Fibroblast of villous mesenchyme (primary cell): ENCODE results near the gene PTBP1. TPM values are rescaled to one million over a fixed set of nuclear protein-coding genes. Genes with fewer than 3 reads are reported as not detected.

ENCODE experiments used
- DNase-seq: peaks from one replicate; pipeline ENCODE4 v3.0.0-alpha.2; 2010; ENCODE audit warnings: low read depth
- H3K4me3 ChIP-seq: 2 replicates; pipeline ENCODE4 v1.5.1; 2011; ENCODE audit warnings: low read depth, mild to moderate bottlenecking, low read length
- CTCF ChIP-seq: IDR thresholded peaks from 2 replicates; pipeline ENCODE4 v1.5.1; 2012; ENCODE audit warnings: low read depth, mild to moderate bottlenecking, low read length; ENCODE audit not compliant: insufficient read depth
- total RNA-seq: library from RNA; depleted of rRNA; stranded (reverse); fragments of >200 nt; gene quantifications from 2 replicates; pipeline ENCODE4 v1.2.3, GENCODE V29; 2012

PTBP1 gene
- total RNA-seq, 1 donor, result 129 TPM

GRCh38 chr19:821825-822503 lies 24.7 kb downstream of the PTBP1 start, which contains the start of gene PLPPR3:
TSS of gene PLPPR3 (minus strand) at chr19:821955. CDS start at chr19:821559, 396 bp downstream.
- TF ChIP-seq CTCF, result no peak
- peak within 1 kb of the TSS; percentile 51 for H3K4me3 ChIP-seq
- no peak for DNase-seq

- H3K4me3 ChIP-seq, result no peak overlapping the region
Measured at GRCh38 chr19:823565-824121, 26.4 kb downstream of the PTBP1 start.

GRCh38 chr19:824885-825284 lies 27.6 kb downstream of the PTBP1 start:
- H3K4me3 ChIP-seq, result no peak overlapping the region
- no peak for DNase-seq
- TF ChIP-seq CTCF, result no peak

More at GRCh38 chr19:823565-824121, 26.4 kb downstream of the PTBP1 start:
- no peak for TF ChIP-seq CTCF
- DNase-seq, result no peak

- no peak overlapping the region for H3K4me3 ChIP-seq
- DNase-seq, result no peak
- TF ChIP-seq CTCF, result no peak
Measured at GRCh38 chr19:825897-826644, 28.8 kb downstream of the PTBP1 start.

- no peak for DNase-seq
- TF ChIP-seq CTCF, result no peak
- no peak overlapping the region for H3K4me3 ChIP-seq
Measured at GRCh38 chr19:827314-827709, 30.1 kb downstream of the PTBP1 start.

- DNase-seq, result no peak
- no peak for TF ChIP-seq CTCF
- H3K4me3 ChIP-seq, result no peak within 1 kb of the TSS
Measured at GRCh38 chr19:827710-828321, 30.6 kb downstream of the PTBP1 start, which contains the start of gene AZU1. TSS of gene AZU1 (plus strand) at chr19:827837. CDS start at chr19:827847, 10 bp downstream.
